NCI-H446 (cell line): ENCODE data around the gene ZNF132.
"Not testable (repeated sequence)": the region's sequence is repeated elsewhere in the genome, so short reads cannot be mapped to it uniquely, and the experiment has no call there.

Experiments used
- DNase-seq, 2 experiments: peaks; one replicate each; lab custom pipeline; 2025; lab: John Stamatoyannopoulos, UW

The ZNF132 gene

DNA sequence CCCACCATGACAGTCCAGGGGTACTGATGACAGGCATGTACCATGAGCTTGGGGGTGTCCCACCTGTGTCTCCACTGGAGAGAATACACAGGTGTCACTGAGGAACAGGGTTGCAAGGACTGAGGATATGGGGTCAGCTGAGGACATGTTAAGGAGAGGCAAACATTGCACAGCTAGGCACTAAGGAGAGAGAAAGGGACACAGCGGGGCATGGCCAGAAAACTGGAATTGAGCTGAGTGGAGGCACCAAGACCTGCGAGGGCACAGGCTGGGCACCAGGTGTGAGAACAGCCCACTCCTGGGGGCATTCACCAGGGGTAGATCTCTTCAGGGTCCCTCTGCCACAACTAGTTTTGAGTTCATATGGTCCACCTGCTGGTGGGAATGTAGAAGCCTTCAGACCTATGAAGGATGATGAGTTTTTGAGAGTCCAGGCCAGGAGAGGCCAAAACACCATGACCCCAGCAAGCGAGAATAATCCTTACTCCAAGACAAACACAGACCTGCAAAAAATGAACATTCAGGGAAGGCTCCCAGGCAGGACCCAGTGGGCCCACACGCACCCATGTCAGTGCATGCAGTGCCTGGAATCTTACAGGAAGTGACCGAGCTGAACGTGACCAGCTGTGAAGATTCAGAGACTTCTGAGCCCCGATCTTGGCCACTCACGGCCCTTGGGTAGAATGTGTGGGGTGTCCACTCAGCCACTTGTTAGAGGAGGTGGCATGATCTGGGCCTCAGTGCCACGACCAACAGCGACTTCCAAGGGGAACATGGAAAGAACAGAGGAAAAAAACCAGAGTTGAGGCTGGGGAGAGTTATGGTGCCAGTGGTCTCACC, 32.9 kb downstream of the ZNF132 start:
- no peak for DNase-seq

- DNase-seq: not testable (repeated sequence)
Observed at GRCh38 chr19:58403920-58404478, 36.0 kb downstream of the ZNF132 start.

- no peak for DNase-seq
Observed at GRCh38 chr19:58401840-58402421, 38.0 kb downstream of the ZNF132 start.

DNA sequence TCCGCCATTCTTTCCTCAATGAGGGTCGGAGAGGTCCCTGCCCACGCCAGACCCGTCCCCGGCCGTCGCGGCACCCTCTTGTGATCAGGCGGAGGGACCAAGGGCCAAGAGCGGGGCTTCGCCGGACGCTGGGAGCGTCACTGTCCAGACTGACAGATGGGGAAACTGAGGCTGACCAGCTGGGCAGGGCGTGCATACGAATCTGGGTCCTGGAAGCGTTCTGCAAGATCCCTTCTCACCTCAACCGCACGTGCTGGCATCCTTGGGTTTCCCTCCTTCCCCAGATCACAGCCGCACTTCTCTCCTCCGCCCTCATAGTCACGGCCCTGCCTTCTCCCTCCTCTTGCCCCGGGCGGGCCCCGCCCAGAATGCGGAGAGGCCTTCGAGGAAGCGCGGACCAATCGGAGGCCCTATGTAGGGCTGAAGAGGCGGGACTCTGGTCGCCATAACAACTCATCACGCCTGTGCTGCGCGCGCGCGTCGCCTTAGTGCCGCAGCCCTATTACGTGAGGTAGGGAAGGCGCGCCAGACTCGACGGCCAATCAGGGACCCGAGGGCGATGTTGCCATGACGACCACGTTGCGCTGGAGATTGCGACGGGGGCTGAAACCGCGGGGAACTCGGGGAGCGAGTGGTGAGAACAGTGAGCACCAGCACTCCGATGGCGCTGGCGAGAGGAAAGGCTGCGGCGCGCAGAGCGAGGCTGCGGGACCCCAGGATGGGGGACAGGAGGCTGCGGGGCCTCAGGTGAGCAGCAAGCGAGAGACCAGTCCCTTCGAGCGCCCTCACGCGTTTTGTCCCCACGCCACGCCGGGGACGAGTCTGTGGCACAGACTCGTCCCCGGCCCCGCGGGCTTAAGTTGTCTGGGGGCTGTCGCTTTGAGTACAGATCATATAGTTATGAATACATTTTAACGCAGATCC, 38.8 kb downstream of the ZNF132 start:
- peak; percentile 99 to 100 for DNase-seq

DNA sequence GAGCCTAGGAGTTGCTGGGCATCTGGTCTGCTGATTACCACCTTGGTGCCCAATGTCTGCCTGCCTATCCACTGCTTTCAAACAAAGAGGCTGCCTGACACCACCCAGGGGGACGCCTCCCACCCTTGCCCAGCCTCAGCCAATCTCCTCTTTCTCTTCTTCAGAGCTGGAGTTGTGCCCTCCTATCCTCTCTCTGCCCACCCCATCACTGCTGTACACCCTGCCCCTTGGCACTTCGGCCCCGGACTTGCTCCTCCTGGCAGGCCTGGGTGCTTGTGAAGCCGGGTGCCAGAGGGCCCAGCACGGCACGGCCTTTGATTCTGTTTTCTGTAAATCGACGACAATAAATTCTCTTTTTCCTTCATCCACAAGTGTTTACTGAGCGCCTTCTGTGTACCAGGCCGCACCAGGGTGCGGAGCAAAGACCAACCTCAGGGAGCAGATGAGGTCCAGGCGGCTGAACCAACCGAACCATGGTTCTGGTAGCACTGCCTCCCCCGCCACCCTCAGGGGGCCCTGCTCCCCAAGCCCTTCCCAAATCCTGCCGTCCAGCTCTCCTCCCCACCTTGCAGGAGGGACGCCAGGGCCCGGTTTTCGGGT, 39.5 kb downstream of the ZNF132 start:
- peak; percentile 56 to 80 for DNase-seq

GRCh38 chr19:58399903-58400302, 40.0 kb downstream of the ZNF132 start:
- no peak for DNase-seq

- DNase-seq: no peak
Observed at GRCh38 chr19:58398545-58398944, 41.4 kb downstream of the ZNF132 start.

DNA sequence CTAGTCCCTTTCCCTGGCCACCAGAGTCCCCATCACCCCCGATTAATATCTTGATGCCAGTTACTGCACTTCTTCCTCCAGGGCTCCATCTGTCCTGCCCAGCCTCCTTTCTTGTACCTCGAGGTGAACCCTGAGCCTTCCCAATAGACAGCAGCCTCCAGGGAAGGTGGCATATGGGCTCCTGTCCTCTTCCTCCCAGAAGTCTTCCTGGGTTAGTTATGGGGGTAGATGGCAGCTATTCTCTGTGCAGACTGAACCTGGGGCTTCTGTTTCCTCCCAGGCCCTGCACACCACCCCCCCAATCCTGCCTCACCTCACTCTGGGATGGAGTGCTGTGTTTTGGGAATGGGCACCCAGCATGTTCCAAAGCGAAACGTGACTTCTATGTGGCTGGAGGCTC, 41.9 kb downstream of the ZNF132 start:
- no peak for DNase-seq

GRCh38 chr19:58397533-58398037, 42.4 kb downstream of the ZNF132 start:
- DNase-seq: no peak

DNA sequence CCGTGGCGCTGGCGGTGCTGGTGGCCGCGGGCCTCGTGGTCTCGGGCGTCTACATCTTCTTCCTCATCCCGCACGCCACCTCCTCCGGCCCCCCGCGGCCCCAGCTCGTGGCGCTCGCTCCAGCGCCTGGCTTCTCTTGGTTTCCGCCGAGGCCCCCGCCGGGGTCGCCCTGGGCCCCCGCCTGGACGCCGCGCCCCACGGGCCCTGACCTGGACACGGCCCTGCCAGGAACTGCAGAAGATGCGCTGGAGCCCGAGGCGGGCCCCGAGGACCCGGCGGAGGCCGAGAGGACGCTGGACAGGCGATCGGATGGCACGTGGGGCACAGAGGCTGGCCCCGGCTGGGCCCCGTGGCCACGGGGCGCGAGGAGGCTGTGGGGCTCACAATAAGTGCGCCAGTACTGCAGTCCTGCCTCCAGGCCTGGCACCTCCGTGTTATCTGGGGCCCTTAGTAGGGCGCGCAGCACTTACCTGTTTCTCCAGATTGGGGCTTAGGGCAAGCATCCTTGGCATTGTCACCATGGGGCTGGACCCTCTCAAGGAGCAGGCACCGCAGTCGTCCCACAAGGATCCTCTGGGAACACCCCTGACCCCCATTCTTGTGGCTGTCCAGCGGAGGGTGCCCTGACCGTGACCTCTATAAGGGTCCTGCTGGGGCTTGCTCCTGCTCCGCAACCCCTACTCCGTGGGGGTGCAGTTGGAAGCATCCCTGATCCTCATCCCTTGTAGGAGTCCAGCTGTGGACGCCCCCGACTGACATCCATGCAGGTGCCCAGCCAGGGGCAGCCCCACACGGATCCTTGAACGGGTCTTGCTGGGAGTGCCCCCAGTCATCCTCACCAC, 43.0 kb downstream of the ZNF132 start:
- no peak for DNase-seq

DNA sequence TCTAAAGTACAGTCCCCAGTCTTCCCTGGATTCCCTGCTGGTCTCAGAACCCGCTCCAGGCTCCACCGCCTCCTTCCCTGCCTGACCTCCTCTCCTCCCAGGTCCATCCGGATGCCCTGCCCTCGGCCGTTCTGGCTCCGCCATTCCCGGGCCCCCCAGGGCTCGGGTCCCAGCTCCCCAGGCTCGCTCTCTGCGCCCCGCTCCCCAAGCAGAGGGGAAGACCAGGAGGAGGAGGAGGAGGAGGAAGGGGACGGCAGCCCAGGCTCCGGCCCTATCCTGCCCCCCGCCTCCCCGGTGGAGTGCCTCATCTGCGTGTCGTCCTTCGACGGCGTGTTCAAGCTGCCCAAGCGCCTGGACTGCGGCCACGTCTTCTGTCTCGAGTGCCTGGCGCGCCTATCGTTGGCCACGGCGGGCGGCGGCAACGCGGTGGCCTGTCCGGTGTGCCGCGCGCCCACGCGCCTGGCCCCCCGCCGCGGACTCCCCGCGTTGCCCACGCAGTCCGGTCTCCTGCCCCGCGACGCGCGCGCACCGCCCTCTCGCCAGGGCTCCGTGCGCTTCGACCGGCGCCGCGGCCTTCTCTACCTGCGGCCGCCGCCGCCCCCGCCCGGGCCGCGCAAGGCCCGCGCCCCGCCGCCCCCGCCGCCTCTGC, 43.9 kb downstream of the ZNF132 start:
- no peak for DNase-seq

DNA sequence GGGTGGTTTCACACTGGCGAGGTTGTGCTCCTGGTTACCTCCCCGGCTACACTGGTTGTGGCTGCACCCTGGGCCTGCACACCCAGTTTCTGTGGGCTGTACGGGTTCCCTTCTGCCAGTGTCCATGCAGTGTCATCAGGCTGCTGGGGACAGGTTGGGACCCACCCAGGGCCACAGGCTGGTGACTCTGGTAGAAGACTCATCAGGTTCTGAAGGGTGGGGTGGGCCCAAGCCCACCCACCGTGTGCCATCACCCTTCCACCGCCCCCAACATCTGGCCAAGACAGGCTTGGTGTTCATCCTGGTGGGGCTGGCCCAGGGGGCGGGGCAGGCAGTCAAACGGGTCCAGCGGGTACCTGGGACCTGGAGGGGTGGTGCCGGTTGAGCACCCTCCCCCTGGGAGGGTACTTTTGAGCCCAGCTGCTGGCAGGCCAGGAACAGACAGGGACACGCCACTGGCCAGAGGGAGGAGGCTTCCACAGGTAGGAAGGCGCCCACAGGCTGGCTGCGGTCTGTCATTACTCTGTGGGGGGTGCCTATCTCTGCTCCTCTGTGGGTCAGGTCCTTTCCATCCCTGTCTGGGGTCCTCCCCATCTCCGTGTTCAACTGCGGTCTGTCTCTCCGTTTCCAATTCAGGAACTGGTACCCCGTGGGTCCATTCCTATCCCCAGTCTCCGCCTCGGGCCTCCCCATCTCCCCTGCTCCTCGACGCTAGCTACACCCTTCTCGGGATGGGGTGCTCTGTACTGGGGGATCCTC, 44.6 kb downstream of the ZNF132 start, which contains the start of gene RNF225:
RNF225 (plus strand) TSS at position 437 of the 759 bp plus-strand sequence. CDS start 434 bp downstream, outside the sequence.
- DNase-seq: no peak

DNA sequence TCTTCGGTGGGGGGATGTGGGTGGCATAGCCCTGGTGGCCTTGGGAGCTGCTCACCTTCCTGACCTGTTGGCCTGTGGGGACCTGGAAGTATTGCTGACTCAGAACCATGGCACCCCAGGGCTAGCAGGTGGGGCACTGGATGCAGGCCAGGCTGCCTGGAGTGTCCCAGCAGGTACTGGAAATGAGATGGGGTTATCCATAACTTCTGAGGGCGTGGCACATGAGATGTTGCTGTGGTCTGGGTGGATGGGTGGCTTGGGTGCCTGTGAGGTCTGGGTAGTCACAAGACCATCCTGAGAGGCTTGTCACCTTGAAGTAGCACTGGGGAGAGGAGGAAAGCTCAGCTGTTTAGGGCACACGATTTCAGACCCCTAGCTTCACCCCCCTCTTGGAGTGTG, 45.1 kb downstream of the ZNF132 start:
- DNase-seq: no peak

DNA sequence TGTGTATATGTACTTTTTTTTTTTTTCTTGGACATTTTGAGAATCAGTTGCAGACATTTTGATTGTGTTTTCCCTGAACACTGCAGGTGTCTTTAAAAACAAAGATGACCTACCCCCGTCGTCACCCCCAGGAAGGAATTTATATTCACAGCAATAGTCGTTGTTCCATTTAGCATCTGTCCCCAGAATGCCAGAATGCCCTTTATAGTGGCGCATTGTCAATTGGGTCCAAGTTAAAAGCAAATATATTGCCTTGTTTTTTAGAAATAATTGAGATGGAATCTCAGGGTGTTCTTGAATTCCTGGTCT, 46.3 kb downstream of the ZNF132 start:
- no peak for DNase-seq

DNA sequence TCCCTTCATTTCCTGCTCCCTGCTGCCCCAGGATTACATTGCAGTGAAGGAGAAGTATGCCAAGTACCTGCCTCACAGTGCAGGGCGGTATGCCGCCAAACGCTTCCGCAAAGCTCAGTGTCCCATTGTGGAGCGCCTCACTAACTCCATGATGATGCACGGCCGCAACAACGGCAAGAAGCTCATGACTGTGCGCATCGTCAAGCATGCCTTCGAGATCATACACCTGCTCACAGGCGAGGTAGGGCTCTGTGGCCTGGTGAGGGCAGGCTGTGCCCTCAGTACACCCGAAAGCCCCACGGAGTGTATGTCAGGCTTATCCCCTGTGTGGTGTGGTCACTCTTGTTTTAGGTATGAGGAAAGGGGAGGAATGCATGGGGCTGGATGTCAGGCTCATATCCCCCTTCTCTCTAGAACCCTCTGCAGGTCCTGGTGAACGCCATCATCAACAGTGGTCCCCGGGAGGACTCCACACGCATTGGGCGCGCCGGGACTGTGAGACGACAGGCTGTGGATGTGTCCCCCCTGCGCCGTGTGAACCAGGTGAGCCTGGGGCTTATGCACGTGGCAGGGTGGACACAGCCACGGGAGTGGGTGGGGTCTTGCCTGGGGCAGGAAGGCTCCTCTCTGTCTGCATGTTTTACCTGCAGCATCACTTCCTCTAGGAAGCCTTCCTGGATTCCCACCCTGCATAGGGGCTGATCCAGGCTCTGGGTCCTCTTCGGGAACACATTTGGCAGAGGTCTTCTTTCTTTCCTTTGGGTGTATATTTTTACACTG, 46.8 kb downstream of the ZNF132 start:
- DNase-seq: no peak

- DNase-seq: no peak
Observed at GRCh38 chr19:58388175-58388526, 51.8 kb downstream of the ZNF132 start.

DNA sequence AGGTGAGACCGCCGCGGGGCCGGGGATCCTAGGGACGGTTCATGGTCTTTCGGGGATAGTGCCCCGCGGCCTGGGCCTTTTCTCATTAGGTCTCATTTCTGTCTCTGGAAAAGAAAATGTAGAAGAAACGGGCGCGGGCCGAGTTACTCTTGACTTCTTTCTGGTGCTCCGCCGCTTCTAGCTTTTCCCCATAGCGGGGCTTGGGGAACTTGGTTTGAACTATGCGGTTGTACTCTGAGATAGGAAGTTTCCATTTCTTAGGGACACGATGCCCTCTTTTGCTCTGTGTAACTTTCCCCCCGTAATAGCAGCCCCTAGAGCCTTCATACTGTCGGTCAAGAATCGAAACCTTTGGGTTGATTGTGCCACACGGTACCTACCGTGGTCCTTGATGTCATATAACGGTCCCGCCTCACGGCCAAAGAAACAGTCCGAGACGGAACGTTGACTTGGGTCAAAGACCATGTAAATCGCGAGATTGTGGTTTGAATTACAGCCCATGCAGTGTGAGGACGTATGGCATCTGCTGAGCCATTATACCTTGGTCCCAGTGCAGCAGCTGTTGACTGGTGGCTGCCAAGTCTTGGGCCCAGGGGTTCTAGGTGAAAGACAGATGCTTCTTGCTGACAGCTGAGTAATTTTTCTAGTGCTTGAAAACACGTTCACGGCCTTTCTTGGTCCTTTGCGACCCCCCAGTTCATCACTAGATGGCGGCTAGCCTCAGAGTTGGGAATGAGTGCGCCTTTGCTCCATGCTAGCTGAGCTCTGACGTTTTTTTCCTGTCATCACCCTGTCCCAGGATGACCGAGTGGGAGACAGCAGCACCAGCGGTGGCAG, 52.4 kb downstream of the ZNF132 start:
- DNase-seq: no peak
